NCI-H1092 treated with DMSO at 0.1 percent for 48 hours (cell line): ENCODE measurements around the gene BTBD9.

ENCODE experiments used
- DNase-seq: peaks from one replicate; lab custom pipeline; 2025; lab: John Stamatoyannopoulos, UW

BTBD9 gene

GRCh38 chr6:38593998-38594665, 45.6 kb downstream of the BTBD9 start:
- DNase-seq = no peak

GRCh38 chr6:38593409-38593808, 46.3 kb downstream of the BTBD9 start:
- DNase-seq = no peak

- no peak for DNase-seq
Measured at GRCh38 chr6:38591439-38591838, 48.3 kb downstream of the BTBD9 start.

- DNase-seq = no peak
Measured at GRCh38 chr6:38589367-38589720, 50.4 kb downstream of the BTBD9 start.

GRCh38 chr6:38588631-38589366, 50.9 kb downstream of the BTBD9 start:
- no peak for DNase-seq

DNA sequence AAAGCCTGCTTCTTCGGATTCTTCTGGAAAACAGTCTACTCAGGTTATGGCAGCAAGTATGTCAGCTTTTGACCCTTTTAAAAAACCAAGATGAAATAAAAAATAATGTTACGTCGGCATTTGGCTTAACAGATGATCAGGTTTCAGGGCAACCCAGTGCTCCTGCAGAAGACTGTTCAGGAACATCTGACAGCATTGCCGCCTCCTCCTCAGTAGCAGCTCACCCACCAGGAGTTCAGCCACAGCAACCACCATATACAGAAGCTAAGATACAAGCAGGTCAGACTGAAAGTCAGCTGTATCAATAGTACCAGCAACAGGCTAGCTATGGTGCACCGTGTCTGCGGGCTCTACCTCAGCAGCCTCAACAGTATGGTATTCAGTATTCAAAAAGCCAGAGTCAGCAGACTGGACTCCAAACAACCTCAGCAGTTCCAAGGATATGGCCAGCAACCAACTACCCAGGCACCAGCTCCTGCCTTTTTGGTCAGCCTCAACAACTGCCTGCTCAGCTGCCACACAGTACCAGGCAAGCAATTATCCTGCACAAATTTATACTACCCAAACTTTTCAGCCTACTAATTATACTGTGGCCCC, 51.9 kb downstream of the BTBD9 start:
- no peak for DNase-seq

DNA sequence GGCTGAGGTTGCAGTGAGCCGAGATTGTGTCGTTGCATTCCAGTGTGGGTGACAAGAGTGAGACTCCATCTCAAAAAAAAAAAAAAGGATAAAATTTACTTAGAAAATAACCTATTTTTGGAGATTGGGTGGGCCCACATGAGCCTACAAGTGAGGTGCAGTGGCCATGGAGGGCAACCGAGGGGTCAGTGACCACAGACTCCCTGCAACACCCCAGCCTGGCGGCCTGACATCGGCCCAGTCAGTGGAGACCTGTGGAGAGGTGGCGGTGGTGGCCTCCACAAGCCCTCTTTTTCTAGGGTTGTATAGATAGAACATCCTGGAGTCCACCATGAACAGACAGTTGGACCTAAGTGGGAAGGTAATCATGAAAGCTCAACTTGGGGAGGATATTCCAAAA, 52.7 kb downstream of the BTBD9 start:
- no peak for DNase-seq

DNA sequence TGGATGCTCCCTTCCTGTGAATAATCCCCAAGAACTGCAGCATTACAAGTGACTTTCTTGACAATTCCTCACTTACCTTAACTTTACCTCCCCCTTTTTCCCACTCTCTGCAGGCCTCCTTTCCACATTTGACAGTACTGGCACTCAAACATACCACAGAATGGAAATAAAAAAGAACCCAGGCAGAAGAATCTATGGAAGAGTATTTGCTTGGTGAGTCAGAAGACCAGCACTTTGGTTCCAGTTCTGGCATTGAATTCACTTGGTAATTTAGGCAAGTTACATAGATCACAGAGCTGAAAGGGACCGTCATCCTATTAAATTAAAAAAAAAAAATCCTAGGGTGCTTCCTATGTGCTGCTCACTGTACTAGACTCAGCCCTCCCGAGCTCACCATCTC, 55.0 kb downstream of the BTBD9 start:
- DNase-seq = no peak

GRCh38 chr6:38583523-38583922, 56.2 kb downstream of the BTBD9 start:
- DNase-seq = no peak

DNA sequence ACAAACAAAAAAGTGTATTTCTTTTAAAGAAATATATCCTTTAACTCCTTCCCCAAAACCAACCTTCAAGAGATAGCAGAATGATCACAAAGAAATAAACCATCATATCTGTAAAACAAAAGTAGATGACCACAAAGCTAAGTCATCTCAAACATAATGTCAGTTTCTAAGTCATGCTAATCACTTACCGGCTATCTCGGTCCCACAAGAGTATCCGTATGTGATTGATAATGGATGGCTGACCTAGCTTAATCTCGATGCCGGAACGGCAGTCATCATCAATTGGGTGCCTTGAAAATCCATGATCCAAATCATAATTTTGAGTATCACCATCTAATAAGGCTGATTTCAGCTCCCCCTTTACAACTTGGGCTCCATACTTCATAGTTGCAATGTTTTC, 59.7 kb downstream of the BTBD9 start:
- DNase-seq = no peak

DNA sequence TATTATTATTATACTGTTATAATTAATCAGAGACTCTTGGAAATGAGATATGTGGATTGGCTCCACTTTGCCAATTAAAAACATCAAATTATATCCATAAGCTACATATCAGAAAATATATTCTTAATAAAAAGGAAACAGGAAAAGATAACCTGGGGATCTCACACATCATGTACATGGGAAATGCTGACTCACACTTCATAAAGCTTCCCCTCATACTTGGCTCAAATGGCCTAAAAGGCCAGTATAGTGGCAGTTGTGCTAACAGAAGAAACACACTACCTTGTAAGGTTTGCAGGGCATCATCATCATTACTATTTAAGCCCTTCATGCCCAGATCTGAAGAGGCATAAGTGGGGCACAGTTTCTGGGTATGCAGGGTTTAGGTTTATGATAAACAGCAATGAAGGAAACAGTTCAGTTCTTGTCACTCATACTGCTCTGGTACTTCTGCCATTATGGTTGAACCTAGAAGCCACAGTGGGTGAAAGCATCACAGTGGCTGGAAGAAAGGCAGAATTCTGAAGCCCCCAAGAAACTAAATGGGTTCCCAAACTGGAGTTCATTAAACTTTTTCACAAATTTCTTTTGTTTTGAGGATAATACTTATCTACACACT, 60.6 kb downstream of the BTBD9 start:
- DNase-seq = no peak

DNA sequence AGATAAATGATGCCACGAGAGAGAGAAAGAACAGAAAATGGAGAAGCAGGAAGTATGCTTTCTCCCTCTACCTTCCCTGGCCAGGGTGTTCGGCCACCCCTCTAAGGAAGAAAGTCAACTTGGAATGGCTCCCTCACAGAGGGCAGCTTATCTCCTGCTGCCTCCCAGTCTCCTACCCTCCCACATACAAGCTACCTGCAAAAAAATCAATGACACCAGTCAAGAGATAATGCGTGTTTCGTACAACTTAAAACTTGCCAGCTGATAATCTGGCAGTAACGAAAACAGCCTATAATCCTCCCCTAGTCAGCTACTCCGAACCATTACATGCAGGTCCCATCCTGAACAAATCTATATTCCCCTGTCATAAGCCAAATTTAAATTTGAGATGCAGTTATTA, 61.7 kb downstream of the BTBD9 start:
- no peak for DNase-seq

DNA sequence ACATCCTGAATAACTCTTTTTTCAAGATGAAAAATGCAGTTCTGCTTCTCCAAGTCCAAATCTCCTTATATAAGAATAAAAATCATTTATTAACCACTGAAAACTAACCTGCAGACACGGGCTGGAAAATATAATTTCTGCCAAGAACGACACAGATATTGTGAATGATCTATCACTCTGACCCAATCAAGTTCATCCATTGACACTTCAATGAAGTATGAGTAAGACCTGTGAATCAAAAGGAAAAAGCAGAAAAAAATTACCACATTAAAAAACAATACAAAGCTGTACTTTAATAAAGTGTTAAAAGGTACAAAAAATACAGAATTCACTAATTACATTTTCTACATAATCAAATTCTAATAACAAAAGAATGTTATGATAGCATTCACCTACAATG, 62.2 kb downstream of the BTBD9 start:
- no peak for DNase-seq

DNA sequence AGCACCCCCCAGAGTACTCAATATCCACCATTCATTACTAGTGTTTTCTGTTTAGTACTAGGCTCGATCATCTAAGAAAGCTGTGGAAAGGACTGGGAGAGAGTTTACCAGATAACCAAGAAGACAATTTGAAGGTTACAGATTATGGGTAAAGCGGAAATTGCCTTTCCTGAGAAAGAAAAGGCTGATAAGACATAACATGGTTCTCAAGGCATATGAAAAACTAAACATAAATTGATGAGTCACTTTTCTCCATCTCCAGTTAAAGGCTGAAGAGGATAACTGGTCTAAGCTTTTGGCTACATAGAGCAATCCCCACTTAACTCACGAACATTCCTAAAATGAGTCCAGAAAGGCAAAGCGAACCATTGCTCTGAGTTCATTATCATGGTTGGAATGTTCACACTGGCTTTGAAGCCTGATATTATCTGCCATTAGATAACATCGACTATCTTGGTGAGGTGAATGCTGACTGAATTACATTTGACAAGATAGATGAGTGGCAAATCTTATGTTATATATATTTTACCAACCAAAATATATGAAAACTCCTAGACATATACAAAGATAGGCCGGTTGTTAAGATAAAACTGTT, 65.8 kb downstream of the BTBD9 start:
- DNase-seq = no peak

- no peak for DNase-seq
Measured at GRCh38 chr6:38572186-38572813, 67.4 kb downstream of the BTBD9 start.

DNA sequence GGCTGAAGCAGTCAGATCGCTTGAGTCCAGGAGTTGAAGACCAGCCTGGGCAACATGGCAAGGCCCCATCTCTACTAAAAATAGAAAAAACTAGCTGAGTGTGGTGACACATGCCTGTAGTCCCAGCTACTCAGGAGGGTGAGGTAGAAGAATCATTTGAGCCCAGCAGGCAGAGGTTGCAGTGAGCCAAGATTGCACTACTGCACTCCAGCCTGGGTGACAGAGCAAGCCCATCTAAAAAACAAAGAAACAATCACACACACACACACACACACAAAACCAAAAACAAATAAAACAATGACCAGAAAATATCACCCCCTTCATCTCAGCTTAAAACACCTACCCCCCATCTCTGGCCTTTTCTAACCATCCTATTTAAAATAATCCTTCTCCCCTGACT, 68.0 kb downstream of the BTBD9 start:
- no peak for DNase-seq

GRCh38 chr6:38570750-38571149, 69.0 kb downstream of the BTBD9 start:
- peak; percentile 8 for DNase-seq

DNA sequence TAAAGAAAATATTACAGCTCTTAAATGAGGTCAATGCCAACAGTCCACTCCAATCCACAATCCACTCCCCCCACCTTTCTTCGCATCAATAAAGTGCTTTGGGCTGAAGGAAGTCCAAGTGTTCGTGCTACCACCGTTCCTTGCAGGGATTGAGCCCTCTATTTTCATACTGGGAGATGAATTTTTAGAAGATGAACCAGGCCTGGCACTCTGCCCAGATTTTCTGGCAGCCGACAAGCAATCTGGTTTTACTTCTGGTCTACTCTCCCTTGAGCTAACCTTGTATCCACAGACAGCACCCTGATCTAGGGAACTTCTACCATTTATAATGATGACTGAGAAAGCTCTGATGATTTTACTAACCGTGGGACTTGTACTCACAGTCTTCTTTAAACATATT, 72.3 kb downstream of the BTBD9 start:
- peak; percentile 62 for DNase-seq

- no peak for DNase-seq
Measured at GRCh38 chr6:38566295-38567030, 73.3 kb downstream of the BTBD9 start.

DNA sequence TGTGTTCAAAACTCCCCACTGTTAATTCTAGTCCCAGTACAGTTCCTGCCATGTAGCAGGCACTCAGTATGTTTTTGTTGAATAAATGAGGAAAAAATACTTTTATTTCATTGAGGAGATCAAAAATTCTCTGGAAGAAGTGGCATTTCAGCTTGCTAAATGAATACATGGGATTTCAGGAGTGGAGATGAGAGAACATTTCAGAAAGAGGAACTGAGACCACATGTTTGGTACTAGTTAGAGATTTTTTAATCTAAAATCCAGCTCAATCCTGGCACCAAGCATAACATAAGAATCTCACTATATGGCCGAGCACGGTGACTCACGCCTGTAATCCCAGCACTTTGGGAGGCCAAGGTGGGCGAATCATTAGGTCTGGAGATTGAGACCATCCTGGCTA, 75.4 kb downstream of the BTBD9 start:
- no peak for DNase-seq

DNA sequence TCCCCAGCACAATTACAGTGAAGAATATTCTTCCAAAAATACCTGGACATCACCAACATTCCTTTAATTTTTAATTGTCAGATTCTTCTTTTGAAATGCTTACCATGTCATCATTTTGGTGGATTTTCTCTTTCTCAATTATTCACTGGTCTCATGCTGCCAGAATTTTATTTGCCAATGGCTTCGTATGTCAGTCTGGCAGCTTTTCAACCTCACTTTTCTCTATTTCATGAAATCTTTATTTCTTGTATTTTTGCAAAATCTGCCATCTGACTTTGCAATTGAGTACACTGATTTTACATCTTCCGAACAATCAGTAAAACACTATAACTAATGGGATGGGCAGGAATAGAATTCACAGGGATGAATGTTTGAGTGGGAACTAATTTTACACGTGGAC, 84.1 kb downstream of the BTBD9 start:
- no peak for DNase-seq
